BJ (cell line): Measurements from ENCODE around the gene ADM2. TPM values are rescaled to one million over a fixed set of nuclear protein-coding genes. Genes with fewer than 3 reads are reported as not detected.

Experiments
- CTCF ChIA-PET: fragments of 350-600 bp; formaldehyde crosslinking; extraction: SDS; loops from one replicate; lab custom pipeline; 2021; ENCODE audit warnings: antibody characterized with exemption, inconsistent platforms; lab: Yijun Ruan, JAX
- POLR2A ChIA-PET: fragments of 300-600 bp; sonication (Branson Sonifier 250); formaldehyde crosslinking; extraction: SDS; loops from one replicate; lab custom pipeline; 2021; ENCODE audit warnings: antibody characterized with exemption; lab: Charles Lee
- DNase-seq: peaks from one replicate; pipeline ENCODE4 v3.0.0-alpha.2; 2011; ENCODE audit warnings: low read depth
- H3K27me3 ChIP-seq: 2 replicates; pipeline ENCODE4 v1.6.0; 2011; ENCODE audit warnings: low read length; ENCODE audit not compliant: control insufficient read depth, insufficient read depth
- H3K36me3 ChIP-seq: 2 replicates; pipeline ENCODE4 v1.5.1; 2011; ENCODE audit warnings: low read length; ENCODE audit not compliant: control insufficient read depth, insufficient read depth
- H3K4me3 ChIP-seq: 2 replicates; pipeline ENCODE4 v1.5.1; 2011; ENCODE audit warnings: low read depth, mild to moderate bottlenecking, control low read depth, low read length
- polyA plus RNA-seq: library from polyadenylated mRNA; depleted of rRNA; stranded (reverse); fragments of >200 nt; gene quantifications from 2 replicates; pipeline ENCODE4 v1.2.3, GENCODE V29; 2011
- TF ChIP-seq, protein P1 (sequence below): IDR thresholded peaks from 2 replicates; pipeline ENCODE4 v1.5.1; 2011; ENCODE audit warnings: low read depth, mild to moderate bottlenecking, control low read depth, inconsistent platforms, low read length, moderate library complexity; ENCODE audit not compliant: insufficient read depth

Gene ADM2
- polyA plus RNA-seq, 1 experiment, result 16.0 TPM

- Histone ChIP-seq H3K27me3 (no peaks in the 10 kb centered on the region), H3K36me3 (peaks cover 24% of the 10 kb centered on the region), H3K4me3 (peak within 1 kb of the TSS; percentile 75)
- DNase-seq, result peak; percentile 69
- TF ChIP-seq, protein P1, sequence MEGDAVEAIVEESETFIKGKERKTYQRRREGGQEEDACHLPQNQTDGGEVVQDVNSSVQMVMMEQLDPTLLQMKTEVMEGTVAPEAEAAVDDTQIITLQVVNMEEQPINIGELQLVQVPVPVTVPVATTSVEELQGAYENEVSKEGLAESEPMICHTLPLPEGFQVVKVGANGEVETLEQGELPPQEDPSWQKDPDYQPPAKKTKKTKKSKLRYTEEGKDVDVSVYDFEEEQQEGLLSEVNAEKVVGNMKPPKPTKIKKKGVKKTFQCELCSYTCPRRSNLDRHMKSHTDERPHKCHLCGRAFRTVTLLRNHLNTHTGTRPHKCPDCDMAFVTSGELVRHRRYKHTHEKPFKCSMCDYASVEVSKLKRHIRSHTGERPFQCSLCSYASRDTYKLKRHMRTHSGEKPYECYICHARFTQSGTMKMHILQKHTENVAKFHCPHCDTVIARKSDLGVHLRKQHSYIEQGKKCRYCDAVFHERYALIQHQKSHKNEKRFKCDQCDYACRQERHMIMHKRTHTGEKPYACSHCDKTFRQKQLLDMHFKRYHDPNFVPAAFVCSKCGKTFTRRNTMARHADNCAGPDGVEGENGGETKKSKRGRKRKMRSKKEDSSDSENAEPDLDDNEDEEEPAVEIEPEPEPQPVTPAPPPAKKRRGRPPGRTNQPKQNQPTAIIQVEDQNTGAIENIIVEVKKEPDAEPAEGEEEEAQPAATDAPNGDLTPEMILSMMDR, result peak; percentile 42
- CTCF ChIA-PET, result interaction anchor here (0.7 to 2.2 kb wide), 25 partner anchors 9 to 287 kb away, joined by 3 to 22 read pairs (median 6); partner anchors contain the start of genes CHKB, CPT1B, HDAC10 and KLHDC7B
- POLR2A ChIA-PET, result interaction anchor here (0.5 to 1.4 kb wide), 4 partner anchors 13 to 112 kb away, joined by 3 to 14 read pairs (median 6); partner anchors contain the start of genes KLHDC7B, LMF2 and NCAPH2
These were observed 43.9 kb downstream of the ADM2 start, which contains the start of gene SCO2 for GRCh38 chr22:50525104-50525857. TSS of gene SCO2 (minus strand) at chr22:50525598. CDS start at chr22:50524411, 1,187 bp downstream.

DNA sequence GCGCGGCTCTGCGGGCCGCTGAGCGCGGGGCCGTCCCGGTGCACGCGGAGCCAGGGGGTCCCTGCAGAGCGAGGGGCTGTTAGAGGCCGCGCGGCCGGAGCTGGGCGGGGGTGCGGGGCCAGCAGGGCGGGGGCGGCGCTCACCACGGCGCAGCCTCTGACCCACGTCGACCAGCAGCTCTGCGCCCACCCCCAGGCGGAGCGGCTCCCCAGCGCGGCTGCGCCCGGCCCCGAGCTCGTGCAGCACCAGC lies 44.4 kb downstream of the ADM2 start:
- CTCF ChIA-PET, result interaction anchor here (0.7 to 2.2 kb wide), 25 partner anchors 10 to 287 kb away, joined by 3 to 22 read pairs (median 6); partner anchors contain the start of genes CHKB, CPT1B, HDAC10 and KLHDC7B

GRCh38 chr22:50526108-50526833 lies 44.9 kb downstream of the ADM2 start:
- POLR2A ChIA-PET, result interaction anchor here (1.4 kb wide), 1 partner anchor 18 kb away, joined by 9 read pairs; the partner anchor contains the start of genes LMF2 and NCAPH2
- H3K27me3 ChIP-seq, result no peaks in the 10 kb centered on the region
- TF ChIP-seq, protein P1, result no peak; the same call in 1 of the 2 replicates
- H3K4me3 ChIP-seq, result peak overlapping the region; percentile 75
- H3K36me3 ChIP-seq, result peaks cover 24% of the 10 kb centered on the region
- CTCF ChIA-PET, result interaction anchor here (0.7 to 2.2 kb wide), 28 partner anchors 9 to 288 kb away, joined by 3 to 22 read pairs (median 4); partner anchors contain the start of genes CHKB, CPT1B, HDAC10 and KLHDC7B
- no peak for DNase-seq

More for the DNA sequence above, 44.4 kb downstream of the ADM2 start:
- H3K36me3 ChIP-seq, result peaks cover 24% of the 10 kb centered on the region
- H3K4me3 ChIP-seq, result peak overlapping the region; percentile 75
- no peaks in the 10 kb centered on the region for H3K27me3 ChIP-seq
- POLR2A ChIA-PET, result interaction anchor here (0.5 to 1.4 kb wide), 3 partner anchors 13 to 20 kb away, joined by 3 to 9 read pairs (median 4); partner anchors contain the start of genes KLHDC7B, LMF2 and NCAPH2
- TF ChIP-seq, protein P1, result no peak
- no peak for DNase-seq

GRCh38 chr22:50526834-50527801 lies 45.8 kb downstream of the ADM2 start:
- H3K4me3 ChIP-seq, result peak overlapping the region; percentile 75
- CTCF ChIA-PET, result interaction anchor here (0.8 to 1.6 kb wide), 6 partner anchors 12 to 48 kb away, joined by 3 to 4 read pairs (median 3); partner anchors contain the start of gene KLHDC7B
- POLR2A ChIA-PET, result interaction anchor here (0.6 kb wide), 2 partner anchors 45 to 242 kb away, joined by 3 read pairs; no protein-coding TSS in a partner anchor
- H3K36me3 ChIP-seq, result peaks cover 19% of the 10 kb centered on the region
- no peak for DNase-seq
- TF ChIP-seq, protein P1, result no peak
- H3K27me3 ChIP-seq, result no peaks in the 10 kb centered on the region
